Smooth muscle cell of the umbilical artery (primary cell): ENCODE results near the gene CFAP44. TPM values are rescaled to one million over a fixed set of nuclear protein-coding genes. Genes with fewer than 3 reads are reported as not detected.

Source experiments
- total RNA-seq: library from RNA; depleted of rRNA; stranded (reverse); fragments of >200 nt; gene quantifications from 2 replicates; pipeline ENCODE4 v1.2.3, GENCODE V29; 2014

CFAP44 gene, protein sequence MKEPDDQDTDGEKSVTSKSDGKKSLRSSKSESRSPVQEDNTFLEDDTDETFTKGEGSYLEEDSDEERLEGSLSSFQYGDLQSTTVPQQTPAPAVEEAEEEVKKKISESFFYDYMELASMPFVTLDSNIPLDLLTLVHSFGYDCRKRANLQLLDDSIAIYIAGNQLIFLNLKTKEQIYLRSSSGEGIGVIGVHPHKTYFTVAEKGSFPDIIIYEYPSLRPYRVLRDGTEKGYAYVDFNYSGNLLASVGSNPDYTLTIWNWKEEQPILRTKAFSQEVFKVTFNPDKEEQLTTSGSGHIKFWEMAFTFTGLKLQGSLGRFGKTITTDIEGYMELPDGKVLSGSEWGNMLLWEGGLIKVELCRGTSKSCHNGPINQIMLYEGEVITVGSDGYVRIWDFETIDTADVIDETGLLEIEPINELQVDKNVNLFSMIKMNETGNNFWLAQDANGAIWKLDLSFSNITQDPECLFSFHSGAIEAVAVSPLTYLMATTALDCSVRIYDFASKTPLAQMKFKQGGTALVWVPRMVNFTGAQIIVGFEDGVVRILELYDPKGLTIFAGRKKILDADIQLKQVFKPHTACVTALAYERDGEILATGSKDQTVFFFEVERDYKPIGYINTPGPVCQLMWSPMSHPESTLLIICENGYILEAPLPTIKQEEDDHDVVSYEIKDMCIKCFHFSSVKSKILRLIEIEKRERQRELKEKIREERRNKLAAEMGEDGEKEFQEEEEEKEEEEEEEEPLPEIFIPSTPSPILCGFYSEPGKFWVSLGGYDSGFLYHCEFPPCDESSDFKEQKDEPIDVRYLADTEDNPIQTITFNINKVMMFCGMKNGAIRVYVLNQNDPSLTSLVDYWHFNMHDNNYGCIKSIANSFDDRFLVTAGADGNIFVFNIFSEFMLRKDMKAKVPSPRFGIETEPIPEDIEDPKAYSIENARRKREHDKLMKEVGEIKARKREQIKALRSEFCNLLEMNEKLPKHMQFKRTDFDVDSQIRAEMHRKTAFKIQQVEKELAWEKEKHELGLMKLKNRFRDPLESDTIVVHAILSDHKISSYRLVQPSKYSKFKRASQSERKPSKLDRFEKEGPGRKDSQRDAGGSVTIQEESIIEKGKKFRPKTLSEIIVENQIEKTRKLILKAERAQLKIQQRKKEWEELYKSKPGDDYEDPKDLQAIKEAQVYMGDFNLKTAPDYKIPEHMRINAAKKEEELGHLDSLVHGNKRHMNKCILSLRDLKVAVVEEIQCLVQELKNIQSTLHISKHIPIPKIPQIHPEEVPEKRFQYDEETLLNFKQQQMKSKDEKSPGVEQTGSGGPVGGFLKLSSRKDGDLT (N-terminal part only)
- total RNA-seq = 5.6 and 6.5 TPM in 2 replicates

GRCh38 chr3:113441051-113441770 is at the start of gene CFAP44:
CFAP44 (minus strand) TSS chr3:113441493; CDS start chr3:113433664, 7,829 bp downstream.

Other genes starting within 250 kb of the CFAP44 start
- gene BOC, start 229.9 kb downstream of the CFAP44 start, total RNA-seq = 1.8 and 2.4 TPM in 2 replicates
- gene SPICE1, start 73.7 kb upstream of the CFAP44 start, total RNA-seq = 27.3 and 33.2 TPM in 2 replicates
- gene SIDT1, start 91.1 kb upstream of the CFAP44 start, total RNA-seq = not detected in 2 replicates